Stimulated activated CD4-positive, alpha-beta T cell treated with anti-CD3 and anti-CD28 coated beads, TNF-alpha, amount 100 ng/mL, for 1 hour (primary cell): ENCODE data around the gene ATP11A.
"Not testable (repeated sequence)": the region's sequence is repeated elsewhere in the genome, so short reads cannot be mapped to it uniquely, and the experiment has no call there.

Source experiments
- DNase-seq, 3 donors: peaks; one replicate each; pipeline ENCODE4 v3.0.0-alpha.2; 2020; ENCODE audit warnings: low read depth in 3 of 3, low spot score in 1 of 3

The ATP11A gene

GRCh38 chr13:112876305-112877000 is 186.6 kb downstream of the ATP11A start:
- no peak for DNase-seq

GRCh38 chr13:112877066-112877465 is 187.2 kb downstream of the ATP11A start:
- no peak for DNase-seq

- no peak for DNase-seq
Observed at GRCh38 chr13:112877539-112877938, 187.7 kb downstream of the ATP11A start.

DNA sequence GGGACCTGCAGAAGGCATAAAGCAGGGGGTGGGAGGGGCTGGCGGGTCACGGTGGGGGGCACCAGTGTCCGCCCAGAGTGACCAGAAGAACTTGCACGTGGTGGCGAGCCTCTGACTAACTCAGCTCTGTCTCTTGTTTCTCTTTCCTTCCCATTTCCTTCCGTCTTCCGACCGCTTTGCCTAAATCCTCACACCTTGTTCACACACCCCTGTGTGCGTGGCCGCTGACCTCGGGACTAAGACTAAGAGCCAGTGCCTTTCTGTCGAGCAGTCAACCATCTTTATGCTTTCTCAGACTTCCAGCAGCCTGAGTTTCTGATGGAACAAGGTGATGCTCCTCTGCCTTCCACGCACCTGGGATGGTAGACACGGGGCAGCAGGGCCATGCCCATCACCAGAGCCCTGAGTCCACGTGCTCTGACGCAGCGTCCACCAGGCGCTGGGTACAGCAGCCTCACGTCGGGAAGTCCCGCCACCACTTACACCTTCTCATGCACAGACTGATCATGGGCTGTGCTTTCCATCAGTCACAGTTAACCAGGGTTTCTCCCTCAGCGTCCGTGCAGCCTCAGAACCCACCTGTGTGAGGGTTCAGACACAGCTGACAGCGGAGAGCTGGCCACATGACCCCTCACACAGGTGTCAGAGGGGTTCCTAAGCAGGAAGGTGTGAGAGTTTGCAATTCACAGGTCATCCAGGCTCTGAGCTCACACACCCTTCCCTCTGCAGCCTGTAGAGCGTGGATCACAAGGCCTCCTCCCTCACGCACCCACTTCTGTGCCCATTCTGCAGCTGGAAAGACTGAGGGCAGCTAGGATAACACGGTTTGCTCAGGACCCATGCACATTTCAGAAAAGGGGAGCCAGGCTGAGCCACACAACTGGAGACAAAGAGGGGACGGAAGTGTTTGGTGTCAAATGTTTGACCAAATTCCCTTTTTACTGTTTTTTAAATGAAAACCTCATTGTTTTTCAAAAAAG is 188.4 kb downstream of the ATP11A start:
- DNase-seq, result no peak

GRCh38 chr13:112879283-112879833 is 189.5 kb downstream of the ATP11A start:
- no peak for DNase-seq

GRCh38 chr13:112880221-112880641 is 190.4 kb downstream of the ATP11A start:
- DNase-seq, result no peak

GRCh38 chr13:112880976-112881540 is 191.2 kb downstream of the ATP11A start:
- DNase-seq, result no peak

GRCh38 chr13:112881656-112882554 is 192.1 kb downstream of the ATP11A start:
- no peak for DNase-seq

- DNase-seq, result no peak
Observed at GRCh38 chr13:112882555-112883024, 192.8 kb downstream of the ATP11A start.

- no peak for DNase-seq
Observed at GRCh38 chr13:112883241-112883945, 193.6 kb downstream of the ATP11A start.

GRCh38 chr13:112884700-112885099 is 194.9 kb downstream of the ATP11A start:
- not testable (repeated sequence) for DNase-seq

- DNase-seq, result no peak
Observed at GRCh38 chr13:112885242-112885781, 195.5 kb downstream of the ATP11A start.

- no peak for DNase-seq
Observed at GRCh38 chr13:112885782-112886268, 196.0 kb downstream of the ATP11A start.

- no peak for DNase-seq
Observed at GRCh38 chr13:112887151-112887550, 197.3 kb downstream of the ATP11A start.

DNA sequence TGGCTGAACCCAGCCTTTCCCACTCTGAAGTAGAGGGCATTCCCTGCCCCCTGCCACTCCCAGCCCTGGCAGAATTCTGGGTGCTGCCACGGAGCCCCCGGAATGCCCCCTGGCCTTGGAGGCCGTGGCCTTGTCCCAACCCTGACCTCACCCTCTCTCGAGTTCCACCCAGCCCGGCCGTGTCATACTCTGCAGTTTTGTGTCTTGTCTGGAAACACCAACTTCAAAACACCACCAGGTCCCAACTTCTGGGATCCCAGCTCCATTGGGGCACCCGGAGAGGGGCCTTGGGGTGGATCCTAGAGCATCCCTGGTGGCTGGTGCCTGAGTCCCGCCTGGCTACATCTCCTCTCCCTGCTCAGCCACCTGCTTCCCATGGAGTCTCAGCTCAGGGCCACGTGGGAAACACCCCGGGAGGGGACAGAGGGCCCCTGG is 197.7 kb downstream of the ATP11A start:
- DNase-seq, result no peak

DNA sequence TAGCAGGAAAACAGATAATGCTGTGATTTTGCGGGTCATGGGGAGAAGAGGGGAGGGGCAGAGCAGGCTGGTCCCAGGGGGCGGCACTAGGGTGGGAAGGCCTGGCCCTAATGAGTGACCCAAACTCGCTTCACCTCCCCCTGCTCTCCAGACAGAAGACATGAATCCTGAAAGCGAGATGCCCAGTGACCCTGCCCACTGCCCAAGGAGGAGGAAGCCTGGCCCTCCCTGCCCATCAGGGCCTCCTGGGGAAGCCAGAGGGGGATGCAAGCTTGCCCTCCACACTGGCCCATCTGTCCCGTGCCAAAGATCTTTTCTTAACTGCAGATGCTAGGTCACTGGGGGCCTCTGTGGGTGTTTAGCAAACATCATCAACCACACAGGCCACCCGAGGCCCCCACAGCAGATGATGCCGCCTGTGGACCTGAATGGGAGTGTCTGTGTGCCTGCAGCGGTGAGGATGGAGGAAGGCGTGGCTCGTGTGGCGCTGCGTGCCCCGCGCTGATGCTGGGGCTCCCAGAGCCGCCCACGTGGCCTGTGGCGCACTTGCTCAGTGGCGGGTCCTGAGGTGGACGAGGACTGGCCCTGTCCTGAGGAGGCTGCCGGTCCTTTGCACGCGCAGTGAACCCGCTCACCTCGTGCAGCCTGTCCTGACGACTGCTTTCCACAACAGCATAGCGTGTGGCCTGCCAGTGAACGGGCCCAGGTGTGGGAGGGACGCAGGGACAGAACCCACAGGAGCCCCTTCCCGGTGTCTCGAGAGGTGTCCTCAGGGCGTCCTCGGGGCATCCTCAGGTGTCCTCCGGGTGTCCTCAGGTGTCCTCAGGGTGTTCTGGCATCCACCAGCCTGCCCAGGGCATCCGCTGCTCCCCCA is 198.6 kb downstream of the ATP11A start:
- no peak for DNase-seq

DNA sequence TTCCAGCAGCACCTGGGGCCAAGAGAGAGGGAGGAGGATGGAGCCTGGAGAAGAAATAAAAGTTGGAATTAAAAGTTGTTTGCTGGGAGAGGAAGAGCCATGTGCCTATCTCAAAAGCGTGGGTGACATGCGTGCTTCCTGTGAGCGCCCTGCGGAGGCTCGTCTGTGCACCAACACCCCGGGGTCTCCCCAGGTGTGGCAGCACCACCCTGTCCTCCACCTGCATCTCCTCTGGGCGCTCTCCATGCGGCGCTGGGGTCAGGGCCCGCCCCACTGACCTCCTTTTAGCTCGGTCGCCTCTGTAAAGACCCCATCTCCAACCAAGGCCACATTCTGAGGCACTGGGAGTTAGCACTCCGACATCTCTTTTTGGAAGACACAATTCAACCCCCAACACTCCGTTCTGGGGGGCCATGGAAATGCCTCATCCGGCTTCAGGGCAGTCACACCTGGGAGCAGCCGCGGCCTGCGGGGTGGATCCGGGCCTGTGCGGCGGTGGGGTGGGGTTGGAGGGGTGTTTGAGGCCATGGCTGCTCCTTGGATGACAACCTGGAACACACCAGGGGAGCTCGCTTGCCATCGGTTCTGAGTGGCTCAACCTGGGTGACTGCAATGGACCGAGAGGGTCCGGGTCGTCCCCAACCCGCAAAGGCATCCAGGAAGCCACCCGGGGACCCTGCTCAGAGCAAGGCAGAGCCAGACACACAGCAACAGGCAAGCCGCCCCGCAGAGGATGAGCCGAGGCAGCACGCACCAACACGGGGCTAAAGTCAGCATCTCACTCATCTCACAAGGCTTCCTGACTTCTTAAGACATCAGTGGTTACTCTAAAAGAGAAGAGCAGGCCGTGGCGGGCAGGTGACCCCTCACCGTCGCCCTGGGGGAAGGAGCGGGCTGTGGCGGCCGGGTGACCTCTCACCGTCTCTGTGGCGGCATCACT is 199.8 kb downstream of the ATP11A start:
- DNase-seq, result no peak
